HepG2 (cell line): ENCODE results near the gene INHBE. TPM values are rescaled to one million over a fixed set of nuclear protein-coding genes. Genes with fewer than 3 reads are reported as not detected.

Source experiments
- AHR ChIP-seq: IDR thresholded peaks from 2 replicates; pipeline ENCODE4 v1.6.1; 2018; ENCODE audit warnings: missing genetic modification reagents, missing compliant biosample characterization
- CAMTA2 ChIP-seq: sonication (generic); formaldehyde crosslinking; IDR thresholded peaks from 2 replicates; pipeline ENCODE4 v1.4.0; 2020; ENCODE audit warnings: mild to moderate bottlenecking, missing genetic modification reagents, borderline replicate concordance
- CBX2 ChIP-seq, 2 experiments: fragments of 200-600 bp in 1 of 2; sonication (generic); formaldehyde crosslinking in 1 of 2; IDR thresholded peaks; 2 replicates each; pipeline versions ENCODE4 v1.7.0 to v1.8.1; 2018 to 2022; ENCODE audit warnings: low read depth in 2 of 2, low read length in 1 of 2, mild to moderate bottlenecking in 1 of 2, missing genetic modification reagents in 1 of 2
- MEIS1 ChIP-seq: sonication (generic); formaldehyde crosslinking; IDR thresholded peaks from 2 replicates; pipeline ENCODE4 v1.9.0; 2021; ENCODE audit warnings: mild to moderate bottlenecking, missing genetic modification reagents, moderate library complexity, borderline replicate concordance
- RARA ChIP-seq: IDR thresholded peaks from 2 replicates; pipeline ENCODE4 v1.6.1; 2016; ENCODE audit warnings: missing genetic modification reagents, missing compliant biosample characterization
- SMYD3 ChIP-seq: sonication (generic); formaldehyde crosslinking; IDR thresholded peaks from 2 replicates; pipeline ENCODE4 v1.8.1; 2023; ENCODE audit warnings: mild to moderate bottlenecking, missing genetic modification reagents
- SP5 ChIP-seq: IDR thresholded peaks from 2 replicates; pipeline ENCODE4 v1.6.1; 2016; ENCODE audit warnings: low read depth, borderline replicate concordance
- ZBTB8A ChIP-seq: sonication (generic); formaldehyde crosslinking; IDR thresholded peaks from 2 replicates; pipeline ENCODE4 v1.4.0; 2020; ENCODE audit warnings: mild to moderate bottlenecking, low read depth, missing genetic modification reagents, borderline replicate concordance
- ZFAT ChIP-seq: sonication (generic); formaldehyde crosslinking; conservative IDR thresholded peaks from 2 replicates; pipeline ENCODE4 v1.8.1; 2023; ENCODE audit warnings: missing genetic modification reagents, inconsistent platforms
- ZNF550 ChIP-seq: sonication (generic); formaldehyde crosslinking; IDR thresholded peaks from 2 replicates; pipeline ENCODE4 v1.4.0; 2020; ENCODE audit warnings: mild to moderate bottlenecking, missing genetic modification reagents, borderline replicate concordance
- ZNF790 ChIP-seq: sonication (generic); formaldehyde crosslinking; IDR thresholded peaks from 2 replicates; pipeline ENCODE4 v1.8.0; 2022; ENCODE audit warnings: missing genetic modification reagents, mild to moderate bottlenecking, borderline replicate concordance
- ZNF839 ChIP-seq: sonication (generic); formaldehyde crosslinking; IDR thresholded peaks from 2 replicates; pipeline ENCODE4 v1.4.0; 2020; ENCODE audit warnings: missing genetic modification reagents, mild to moderate bottlenecking, borderline replicate concordance
- polyA plus RNA-seq, 8 experiments: library from polyadenylated mRNA; depleted of rRNA in 3 of 8; stranded (reverse) in 7 of 8; unstranded in 1 of 8; fragments of >200 nt; fragmentation: Illumina TruSeq in 4 of 8; extraction: Trizol in 4 of 8; gene quantifications; 2 replicates each; pipeline versions ENCODE4 v1.2.1 to v1.2.3, GENCODE V29; 2011 to 2016; ENCODE audit warnings: low read depth in 4 of 8, missing spikeins in 1 of 8, mixed read lengths in 1 of 8; ENCODE audit not compliant: insufficient read depth in 1 of 8
- total RNA-seq, 5 experiments: library from RNA; depleted of rRNA; stranded (reverse); fragments of >200 nt; fragmentation: Illumina TruSeq; extraction: Trizol; gene quantifications; 2 replicates each; pipeline ENCODE4 v1.2.3, GENCODE V29; 2016; ENCODE audit warnings: low read depth in 1 of 5
- TF ChIP-seq, protein P1 (sequence below): sonication (generic); formaldehyde crosslinking; IDR thresholded peaks from 2 replicates; pipeline ENCODE4 v1.5.0; 2020; ENCODE audit warnings: missing genetic modification reagents
- TF ChIP-seq, protein P2 (sequence below): sonication (generic); formaldehyde crosslinking; IDR thresholded peaks from 2 replicates; pipeline ENCODE4 v1.5.0; 2020; ENCODE audit warnings: missing genetic modification reagents
- TF ChIP-seq, protein P3 (sequence below): sonication (generic); formaldehyde crosslinking; IDR thresholded peaks from 2 replicates; pipeline ENCODE4 v1.4.0; 2020; ENCODE audit warnings: missing genetic modification reagents, borderline replicate concordance
- TF ChIP-seq, protein P4 (sequence below): sonication (generic); formaldehyde crosslinking; IDR thresholded peaks from 2 replicates; pipeline ENCODE4 v1.5.0; 2020; ENCODE audit warnings: mild to moderate bottlenecking, missing genetic modification reagents
- TF ChIP-seq, protein P5 (sequence below): sonication (generic); formaldehyde crosslinking; IDR thresholded peaks from 2 replicates; pipeline ENCODE4 v1.4.0; 2020; ENCODE audit warnings: missing genetic modification reagents

INHBE gene
- total and polyA plus RNA-seq, 2 of the 13 experiments (the other 11 are each of a cell fraction or from before 2014, with no cell fraction given), result 17.0 to 32.0 TPM

DNA sequence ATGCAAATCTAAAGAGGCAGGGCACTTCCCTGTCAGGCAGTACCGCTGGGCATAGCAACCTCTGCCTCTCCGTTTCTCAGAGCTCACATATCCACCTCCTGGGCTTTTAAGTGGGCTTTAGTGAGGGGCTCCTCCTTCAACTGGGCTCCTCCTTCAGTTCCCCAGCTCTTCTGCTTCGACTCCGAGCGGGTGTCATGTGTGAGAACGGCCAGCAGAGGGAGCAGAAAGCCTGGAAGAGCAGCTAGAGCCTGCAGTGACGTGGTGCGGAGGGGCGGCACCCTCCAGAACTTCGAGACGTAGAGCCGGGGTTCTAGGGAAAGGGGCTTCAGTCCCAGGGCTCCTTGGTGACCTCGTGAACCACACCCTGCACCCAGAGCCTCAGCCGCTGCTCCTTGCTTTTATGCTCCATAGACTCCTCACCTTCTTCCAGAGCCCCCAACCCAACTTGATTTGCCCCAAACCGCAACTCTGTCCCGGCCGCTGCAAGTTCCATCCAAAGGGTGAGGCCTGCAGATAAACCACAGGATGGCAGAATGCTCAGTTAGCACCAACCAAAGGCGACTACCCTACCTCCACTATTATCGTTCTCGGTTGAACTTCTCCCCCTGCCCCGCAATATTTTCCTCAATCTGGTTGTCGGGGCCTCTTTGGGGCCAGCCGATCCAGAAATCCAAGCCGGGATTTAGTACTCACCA lies 4.1 kb downstream of the INHBE start (continued):
- TF ChIP-seq CAMTA2 (CRISPR knock-in tag), result no peak
- TF ChIP-seq ZNF550 (CRISPR knock-in tag), result no peak
- TF ChIP-seq, protein P1, sequence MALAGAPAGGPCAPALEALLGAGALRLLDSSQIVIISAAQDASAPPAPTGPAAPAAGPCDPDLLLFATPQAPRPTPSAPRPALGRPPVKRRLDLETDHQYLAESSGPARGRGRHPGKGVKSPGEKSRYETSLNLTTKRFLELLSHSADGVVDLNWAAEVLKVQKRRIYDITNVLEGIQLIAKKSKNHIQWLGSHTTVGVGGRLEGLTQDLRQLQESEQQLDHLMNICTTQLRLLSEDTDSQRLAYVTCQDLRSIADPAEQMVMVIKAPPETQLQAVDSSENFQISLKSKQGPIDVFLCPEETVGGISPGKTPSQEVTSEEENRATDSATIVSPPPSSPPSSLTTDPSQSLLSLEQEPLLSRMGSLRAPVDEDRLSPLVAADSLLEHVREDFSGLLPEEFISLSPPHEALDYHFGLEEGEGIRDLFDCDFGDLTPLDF (CRISPR knock-in tag), result no peak
- TF ChIP-seq, protein P2, sequence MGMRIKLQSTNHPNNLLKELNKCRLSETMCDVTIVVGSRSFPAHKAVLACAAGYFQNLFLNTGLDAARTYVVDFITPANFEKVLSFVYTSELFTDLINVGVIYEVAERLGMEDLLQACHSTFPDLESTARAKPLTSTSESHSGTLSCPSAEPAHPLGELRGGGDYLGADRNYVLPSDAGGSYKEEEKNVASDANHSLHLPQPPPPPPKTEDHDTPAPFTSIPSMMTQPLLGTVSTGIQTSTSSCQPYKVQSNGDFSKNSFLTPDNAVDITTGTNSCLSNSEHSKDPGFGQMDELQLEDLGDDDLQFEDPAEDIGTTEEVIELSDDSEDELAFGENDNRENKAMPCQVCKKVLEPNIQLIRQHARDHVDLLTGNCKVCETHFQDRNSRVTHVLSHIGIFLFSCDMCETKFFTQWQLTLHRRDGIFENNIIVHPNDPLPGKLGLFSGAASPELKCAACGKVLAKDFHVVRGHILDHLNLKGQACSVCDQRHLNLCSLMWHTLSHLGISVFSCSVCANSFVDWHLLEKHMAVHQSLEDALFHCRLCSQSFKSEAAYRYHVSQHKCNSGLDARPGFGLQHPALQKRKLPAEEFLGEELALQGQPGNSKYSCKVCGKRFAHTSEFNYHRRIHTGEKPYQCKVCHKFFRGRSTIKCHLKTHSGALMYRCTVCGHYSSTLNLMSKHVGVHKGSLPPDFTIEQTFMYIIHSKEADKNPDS, result no peak
- peak; percentile 52; the same call in 1 of the 2 replicates for TF ChIP-seq ZNF839 (CRISPR knock-in tag)
- TF ChIP-seq ZNF790 (CRISPR knock-in tag), result no peak
- TF ChIP-seq, protein P3, sequence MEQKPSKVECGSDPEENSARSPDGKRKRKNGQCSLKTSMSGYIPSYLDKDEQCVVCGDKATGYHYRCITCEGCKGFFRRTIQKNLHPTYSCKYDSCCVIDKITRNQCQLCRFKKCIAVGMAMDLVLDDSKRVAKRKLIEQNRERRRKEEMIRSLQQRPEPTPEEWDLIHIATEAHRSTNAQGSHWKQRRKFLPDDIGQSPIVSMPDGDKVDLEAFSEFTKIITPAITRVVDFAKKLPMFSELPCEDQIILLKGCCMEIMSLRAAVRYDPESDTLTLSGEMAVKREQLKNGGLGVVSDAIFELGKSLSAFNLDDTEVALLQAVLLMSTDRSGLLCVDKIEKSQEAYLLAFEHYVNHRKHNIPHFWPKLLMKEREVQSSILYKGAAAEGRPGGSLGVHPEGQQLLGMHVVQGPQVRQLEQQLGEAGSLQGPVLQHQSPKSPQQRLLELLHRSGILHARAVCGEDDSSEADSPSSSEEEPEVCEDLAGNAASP (CRISPR knock-in tag), result no peak
- peak; percentile 28; the same call in 1 of the 2 replicates for TF ChIP-seq SP5 (CRISPR knock-in tag)
- TF ChIP-seq, protein P4, sequence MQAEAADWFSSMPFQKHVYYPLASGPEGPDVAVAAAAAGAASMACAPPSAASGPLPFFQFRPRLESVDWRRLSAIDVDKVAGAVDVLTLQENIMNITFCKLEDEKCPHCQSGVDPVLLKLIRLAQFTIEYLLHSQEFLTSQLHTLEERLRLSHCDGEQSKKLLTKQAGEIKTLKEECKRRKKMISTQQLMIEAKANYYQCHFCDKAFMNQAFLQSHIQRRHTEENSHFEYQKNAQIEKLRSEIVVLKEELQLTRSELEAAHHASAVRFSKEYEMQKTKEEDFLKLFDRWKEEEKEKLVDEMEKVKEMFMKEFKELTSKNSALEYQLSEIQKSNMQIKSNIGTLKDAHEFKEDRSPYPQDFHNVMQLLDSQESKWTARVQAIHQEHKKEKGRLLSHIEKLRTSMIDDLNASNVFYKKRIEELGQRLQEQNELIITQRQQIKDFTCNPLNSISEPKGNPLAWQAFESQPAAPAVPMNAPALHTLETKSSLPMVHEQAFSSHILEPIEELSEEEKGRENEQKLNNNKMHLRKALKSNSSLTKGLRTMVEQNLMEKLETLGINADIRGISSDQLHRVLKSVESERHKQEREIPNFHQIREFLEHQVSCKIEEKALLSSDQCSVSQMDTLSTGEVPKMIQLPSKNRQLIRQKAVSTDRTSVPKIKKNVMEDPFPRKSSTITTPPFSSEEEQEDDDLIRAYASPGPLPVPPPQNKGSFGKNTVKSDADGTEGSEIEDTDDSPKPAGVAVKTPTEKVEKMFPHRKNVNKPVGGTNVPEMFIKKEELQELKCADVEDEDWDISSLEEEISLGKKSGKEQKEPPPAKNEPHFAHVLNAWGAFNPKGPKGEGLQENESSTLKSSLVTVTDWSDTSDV (CRISPR knock-in tag), result no peak
- no peak for TF ChIP-seq RARA (CRISPR knock-in tag)
- TF ChIP-seq SMYD3 (CRISPR knock-in tag), result no peak
- no peak for TF ChIP-seq AHR (CRISPR knock-in tag)
- no peak for TF ChIP-seq MEIS1 (CRISPR knock-in tag)
- TF ChIP-seq ZFAT, result no peak
- TF ChIP-seq, protein P5, sequence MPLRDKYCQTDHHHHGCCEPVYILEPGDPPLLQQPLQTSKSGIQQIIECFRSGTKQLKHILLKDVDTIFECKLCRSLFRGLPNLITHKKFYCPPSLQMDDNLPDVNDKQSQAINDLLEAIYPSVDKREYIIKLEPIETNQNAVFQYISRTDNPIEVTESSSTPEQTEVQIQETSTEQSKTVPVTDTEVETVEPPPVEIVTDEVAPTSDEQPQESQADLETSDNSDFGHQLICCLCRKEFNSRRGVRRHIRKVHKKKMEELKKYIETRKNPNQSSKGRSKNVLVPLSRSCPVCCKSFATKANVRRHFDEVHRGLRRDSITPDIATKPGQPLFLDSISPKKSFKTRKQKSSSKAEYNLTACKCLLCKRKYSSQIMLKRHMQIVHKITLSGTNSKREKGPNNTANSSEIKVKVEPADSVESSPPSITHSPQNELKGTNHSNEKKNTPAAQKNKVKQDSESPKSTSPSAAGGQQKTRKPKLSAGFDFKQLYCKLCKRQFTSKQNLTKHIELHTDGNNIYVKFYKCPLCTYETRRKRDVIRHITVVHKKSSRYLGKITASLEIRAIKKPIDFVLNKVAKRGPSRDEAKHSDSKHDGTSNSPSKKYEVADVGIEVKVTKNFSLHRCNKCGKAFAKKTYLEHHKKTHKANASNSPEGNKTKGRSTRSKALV (CRISPR knock-in tag), result no peak
- TF ChIP-seq CBX2 (IDR thresholded peaks at IDR 0.05; ENCODE audit: low read depth, low read length), result no peak
- TF ChIP-seq CBX2 (CRISPR knock-in tag; IDR thresholded peaks at IDR 0.05; ENCODE audit: low read depth), result no peak
- TF ChIP-seq ZBTB8A (CRISPR knock-in tag), result no peak
